Measurements from ENCODE around the gene SEMA4G. TPM values are rescaled to one million over a fixed set of nuclear protein-coding genes. Genes with fewer than 3 reads are reported as not detected.

Gene SEMA4G
- total and polyA plus RNA-seq, 2 of the 13 experiments (the other 11 are each of a cell fraction or from before 2014, with no cell fraction given): 46.2 to 207 TPM

GRCh38 chr10:100987685-100988049, 18.4 kb downstream of the SEMA4G start (continued):
- TF ChIP-seq ZBTB40 (IDR thresholded peaks at IDR 0.05) (no peak), ZBTB40 (CRISPR knock-in tag; IDR thresholded peaks at IDR 0.05) (no peak), THYN1 (CRISPR knock-in tag; IDR thresholded peaks at IDR 0.05; ENCODE audit: borderline replicate concordance, low read depth) (no peak), GABPB1 (CRISPR knock-in tag; IDR thresholded peaks at IDR 0.05) (peak; percentile 85; the same call in 1 of the 2 replicates), HINFP (CRISPR knock-in tag; IDR thresholded peaks at IDR 0.05; ENCODE audit: low read depth) (no peak), ZNF446 (CRISPR knock-in tag; IDR thresholded peaks at IDR 0.05) (no peak), ZNF614 (CRISPR knock-in tag; IDR thresholded peaks at IDR 0.05; ENCODE audit: borderline replicate concordance) (no peak), CEBPZ (IDR thresholded peaks at IDR 0.05; ENCODE audit: low read length) (no peak), NR0B2 (CRISPR knock-in tag; IDR thresholded peaks at IDR 0.05) (no peak), MEIS1 (CRISPR knock-in tag; IDR thresholded peaks at IDR 0.05; ENCODE audit: borderline replicate concordance) (no peak), ZNF883 (CRISPR knock-in tag; IDR thresholded peaks at IDR 0.05; ENCODE audit: not compliant biosample characterization) (no peak), NR1H2 (CRISPR knock-in tag; IDR thresholded peaks at IDR 0.05; ENCODE audit: borderline replicate concordance, low read depth) (no peak), KDM5A (IDR thresholded peaks at IDR 0.05; ENCODE audit: borderline replicate concordance, low read length) (peak; percentile 45; the same call in 1 of the 2 replicates), IRF9 (CRISPR knock-in tag; IDR thresholded peaks at IDR 0.05; ENCODE audit: borderline replicate concordance) (no peak)
